IMR-90 (cell line): Measurements from ENCODE around the gene RTL1. TPM values are rescaled to one million over a fixed set of nuclear protein-coding genes. Genes with fewer than 3 reads are reported as not detected.

Experiments
- ATAC-seq: fragments of 200-7000 bp; cut with Tn5 transposase; 2 replicates; pipeline ENCODE4 v1.9.1; 2020; ENCODE audit warnings: low read depth, mild to moderate bottlenecking, moderate library complexity
- BruUV-seq: library from RNA; stranded (reverse); fragments of 400-500 nt; replicated peaks from 2 replicates; lab custom pipeline; 2021; lab: Mats Ljungman, UMichigan
- CTCF ChIA-PET: fragments of 300-600 bp; formaldehyde crosslinking; extraction: SDS; loops from one replicate; lab custom pipeline; 2021; ENCODE audit warnings: antibody characterized with exemption; lab: Yijun Ruan, JAX
- POLR2A ChIA-PET: fragments of 300-600 bp; sonication (Branson Sonifier 250); formaldehyde crosslinking; loops from one replicate; lab custom pipeline; 2022; ENCODE audit warnings: antibody characterized with exemption; ENCODE audit not compliant: unreplicated experiment; lab: Charles Lee
- DNase-seq: peaks from one replicate; pipeline ENCODE4 v3.0.0; 2013
- H2AFZ ChIP-seq: replicated peaks from 2 replicates; pipeline ENCODE3; 2013; ENCODE audit warnings: low read length, mild to moderate bottlenecking; ENCODE audit not compliant: poor library complexity
- H2AK5ac ChIP-seq: 2 replicates; pipeline ENCODE4 v1.6.1; 2013; ENCODE audit warnings: low read depth, low read length, inconsistent platforms
- H2AK9ac ChIP-seq: replicated peaks from 2 replicates; pipeline ENCODE3; 2013; ENCODE audit warnings: mild to moderate bottlenecking, low read depth, low read length, moderate library complexity; ENCODE audit not compliant: poor library complexity
- H2BK120ac ChIP-seq: 2 replicates; pipeline ENCODE4 v1.6.1; 2013; ENCODE audit warnings: low read depth, low read length, inconsistent platforms
- H2BK15ac ChIP-seq: 3 replicates; pipeline ENCODE4 v1.6.1; 2013; ENCODE audit warnings: low read depth, low read length, inconsistent platforms
- H2BK20ac ChIP-seq: 2 replicates; pipeline ENCODE4 v1.6.1; 2013; ENCODE audit warnings: low read depth, mild to moderate bottlenecking, inconsistent platforms, low read length, moderate library complexity
- H2BK5ac ChIP-seq: 2 replicates; pipeline ENCODE4 v1.6.1; 2013; ENCODE audit warnings: mild to moderate bottlenecking, low read depth, low read length, inconsistent platforms; ENCODE audit not compliant: poor library complexity, severe bottlenecking
- H3K14ac ChIP-seq: replicated peaks from 2 replicates; pipeline ENCODE4 v1.6.1; 2013; ENCODE audit warnings: low read depth, low read length, inconsistent platforms
- H3K18ac ChIP-seq: 2 replicates; pipeline ENCODE4 v1.6.1; 2013; ENCODE audit warnings: low read depth, low read length, control low read depth
- H3K23ac ChIP-seq: 2 replicates; pipeline ENCODE4 v1.6.1; 2013; ENCODE audit warnings: low read depth, low read length, inconsistent platforms
- H3K27ac ChIP-seq: 2 replicates; pipeline ENCODE4 v1.5.1; 2013; ENCODE audit warnings: mild to moderate bottlenecking, control low read depth, low read length; ENCODE audit not compliant: insufficient read depth
- H3K27me3 ChIP-seq: 2 replicates; pipeline ENCODE4 v1.6.1; 2013; ENCODE audit warnings: low read length; ENCODE audit not compliant: control insufficient read depth, insufficient read depth
- H3K36me3 ChIP-seq: 2 replicates; pipeline ENCODE4 v1.6.1; 2013; ENCODE audit warnings: low read length, mixed read lengths; ENCODE audit not compliant: control insufficient read depth, insufficient read depth
- H3K4ac ChIP-seq: 2 replicates; pipeline ENCODE4 v1.6.1; 2013; ENCODE audit warnings: low read depth, low read length, inconsistent platforms
- H3K4me1 ChIP-seq: 2 replicates; pipeline ENCODE4 v1.6.1; 2013; ENCODE audit warnings: low read length, mixed read lengths; ENCODE audit not compliant: control insufficient read depth, insufficient read depth
- H3K4me2 ChIP-seq: 2 replicates; pipeline ENCODE4 v1.6.1; 2013; ENCODE audit warnings: low read depth, mild to moderate bottlenecking, control low read depth, low read length, moderate library complexity
- H3K4me3 ChIP-seq: 2 replicates; pipeline ENCODE4 v1.5.1; 2013; ENCODE audit warnings: low read depth, mild to moderate bottlenecking, control low read depth, low read length, moderate library complexity; ENCODE audit not compliant: insufficient read depth
- H3K56ac ChIP-seq: 2 replicates; pipeline ENCODE4 v1.6.1; 2013; ENCODE audit warnings: low read length, inconsistent platforms; ENCODE audit not compliant: insufficient read depth; ENCODE audit errors: extremely low read depth
- H3K79me1 ChIP-seq, 2 experiments: 2 replicates each; pipeline ENCODE4 v1.6.1; 2013; ENCODE audit warnings: low read length in 2 of 2, inconsistent platforms in 1 of 2, low read depth in 1 of 2
- H3K9ac ChIP-seq: 2 replicates; pipeline ENCODE4 v1.6.1; 2013; ENCODE audit warnings: low read depth, low read length, control low read depth
- H3K9me1 ChIP-seq: 2 replicates; pipeline ENCODE4 v1.6.1; 2013; ENCODE audit warnings: low read length, inconsistent platforms; ENCODE audit not compliant: insufficient read depth
- H3K9me3 ChIP-seq: 2 replicates; pipeline ENCODE4 v1.6.1; 2013; ENCODE audit warnings: low read length; ENCODE audit not compliant: control insufficient read depth, insufficient read depth
- H4K20me1 ChIP-seq: 2 replicates; pipeline ENCODE4 v1.6.1; 2013; ENCODE audit warnings: low read length, inconsistent platforms; ENCODE audit not compliant: insufficient read depth
- H4K5ac ChIP-seq: 2 replicates; pipeline ENCODE4 v1.6.1; 2013; ENCODE audit warnings: mild to moderate bottlenecking, low read depth, low read length, control low read depth
- H4K8ac ChIP-seq, 2 experiments: 2 replicates each; pipeline ENCODE4 v1.6.1; 2013; ENCODE audit warnings: low read depth in 2 of 2, low read length in 2 of 2, control low read depth in 1 of 2, inconsistent platforms in 1 of 2
- H4K91ac ChIP-seq: 2 replicates; pipeline ENCODE4 v1.6.1; 2013; ENCODE audit warnings: low read depth, low read length, inconsistent platforms; ENCODE audit not compliant: insufficient read depth
- CEBPB ChIP-seq: IDR thresholded peaks from 2 replicates; pipeline ENCODE4 v1.6.1; 2012; ENCODE audit warnings: low read depth, low read length, improper control_type of control experiment
- MAZ ChIP-seq: IDR thresholded peaks from 2 replicates; pipeline ENCODE4 v1.6.1; 2012; ENCODE audit warnings: low read depth, mild to moderate bottlenecking, low read length, improper control_type of control experiment, moderate library complexity, borderline replicate concordance
- RAD21 ChIP-seq: IDR thresholded peaks from 2 replicates; pipeline ENCODE4 v1.6.1; 2012; ENCODE audit warnings: low read length, improper control_type of control experiment
- WGBS, 2 experiments: methylation state at CpG; one replicate each; pipeline versions ENCODE4 v1.1.5 to v1.1.7; 2013; ENCODE audit warnings: missing lambda C conversion rate in 2 of 2; ENCODE audit not compliant: insufficient read length in 1 of 2; ENCODE audit errors: extremely low coverage in 2 of 2; 5-methylcytosine and 5-hydroxymethylcytosine counted together
- dilution Hi-C: fragments of 300-500 bp; cut with HindIII; formaldehyde crosslinking; loops from one replicate; pipeline ENCODE4 v1.14.3; 2018; ENCODE audit warnings: low sequenced_read_pairs; ENCODE audit not compliant: unreplicated experiment
- in situ Hi-C: fragments of 300-500 bp; cut with MboI; formaldehyde crosslinking; loops from 3 replicates; pipeline ENCODE4 v1.14.3; 2019; ENCODE audit warnings: low sequenced_read_pairs, inconsistent platforms, mixed read lengths
- intact Hi-C: fragments of 100-400 bp; cut with micrococcal nuclease; formaldehyde crosslinking; loops from 2 replicates; pipeline ENCODE4 v1.10.0; 2022
- polyA plus RNA-seq, 3 experiments: library from polyadenylated mRNA; depleted of rRNA; stranded (reverse); fragments of >200 nt; gene quantifications; 2 replicates each; pipeline ENCODE4 v1.2.3, GENCODE V29; 2012; ENCODE audit warnings: low replicate concordance in 1 of 3
- total RNA-seq: library from RNA; depleted of rRNA; stranded (reverse); fragments of >200 nt; gene quantifications from 2 replicates; pipeline ENCODE4 v1.2.3, GENCODE V29; 2012

Gene RTL1
- total and polyA plus RNA-seq, 2 of the 4 experiments (the other 2 are of a cell fraction) = not detected

DNA sequence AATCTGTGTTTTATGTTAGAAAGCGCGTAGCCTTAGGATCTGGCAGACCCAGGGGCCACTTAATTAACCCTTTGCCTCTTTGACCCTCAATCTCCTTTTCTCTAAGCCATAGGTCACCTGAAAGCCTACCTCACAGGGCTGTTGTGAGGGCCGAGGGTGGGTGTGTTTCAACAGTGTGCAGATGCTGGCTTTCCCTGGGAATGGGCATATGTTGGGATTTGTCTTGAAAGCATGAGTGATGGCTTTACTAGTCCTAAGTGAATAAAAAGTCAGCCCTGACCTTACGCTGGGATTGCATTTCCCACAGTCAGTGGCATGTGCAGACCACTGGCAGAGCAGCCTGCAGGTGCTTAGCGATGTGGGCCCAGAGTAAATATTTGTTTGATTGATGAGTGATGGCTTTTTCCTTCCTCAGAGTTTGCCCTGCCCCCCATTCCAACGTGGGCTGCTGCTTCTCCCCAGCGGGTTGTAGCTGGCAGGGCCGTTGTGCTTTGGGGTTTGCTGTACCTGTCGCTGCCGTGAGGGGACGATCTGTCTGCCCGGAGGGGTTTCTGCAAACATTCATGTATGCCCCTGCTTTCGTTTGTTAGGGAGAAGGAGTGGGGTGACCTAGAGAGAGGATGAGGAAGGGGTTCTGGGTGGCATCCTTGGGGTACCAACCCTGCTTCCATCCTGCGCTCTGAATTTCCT is 46.1 kb downstream of the RTL1 start:
- Histone ChIP-seq H2BK15ac (no peak overlapping the region), H3K9me1 (peaks cover 17% of the 10 kb centered on the region), H2BK120ac (no peak overlapping the region), H3K4me3 (no peak overlapping the region), H2AK9ac (no peak overlapping the region), H4K5ac (no peak overlapping the region), H3K36me3 (peaks cover 68% of the 10 kb centered on the region), H3K9me3 (no peaks in the 10 kb centered on the region), H3K4ac (no peak overlapping the region), H3K27ac (no peak overlapping the region), H2BK5ac (no peak overlapping the region), H3K4me1 (no peaks in the 10 kb centered on the region; the same call in 1 of the 2 replicates), H4K8ac (no peak overlapping the region), H3K14ac (no peak overlapping the region), H3K18ac (no peak overlapping the region), H3K23ac (no peak overlapping the region), H2AFZ (no peak overlapping the region), H3K4me2 (no peak overlapping the region), H2AK5ac (no peak overlapping the region), H4K91ac (no peak overlapping the region), H3K79me1 (peaks cover 0 to 63% of the 10 kb centered on the region in 2 experiments; a peak in 2 of 4 replicates), H3K27me3 (no peaks in the 10 kb centered on the region), H2BK20ac (no peak overlapping the region), H3K56ac (no peak overlapping the region), H3K9ac (no peak overlapping the region), H4K20me1 (peaks cover 100% of the 10 kb centered on the region)
- no CpG with 5 or more reads among the region's 14 CpGs for WGBS, 2 experiments
- BruUV-seq = no TSS peak
- ATAC-seq = no peak
- ChIA-PET CTCF (no interaction called here), POLR2A (no interaction called here)
- dilution Hi-C loops (no loop called here), in situ Hi-C loops (no loop called here), intact Hi-C loops (no loop called here)
- no peak for TF ChIP-seq CEBPB
- TF ChIP-seq MAZ = no peak
- no peak for TF ChIP-seq RAD21
- DNase-seq = no peak
